HepG2 (cell line): Measurements from ENCODE around the gene RPLP1. TPM values are rescaled to one million over a fixed set of nuclear protein-coding genes. Genes with fewer than 3 reads are reported as not detected.

Experiments used
- AHR ChIP-seq: IDR thresholded peaks from 2 replicates; pipeline ENCODE4 v1.6.1; 2018; ENCODE audit warnings: missing genetic modification reagents, missing compliant biosample characterization
- ARID4A ChIP-seq: sonication (generic); formaldehyde crosslinking; IDR thresholded peaks from 2 replicates; pipeline ENCODE4 v1.5.0; 2020; ENCODE audit warnings: mild to moderate bottlenecking, missing genetic modification reagents, borderline replicate concordance
- ETV6 ChIP-seq: sonication (generic); formaldehyde crosslinking; conservative IDR thresholded peaks from 2 replicates; pipeline ENCODE4 v1.4.0; 2020; ENCODE audit warnings: missing genetic modification reagents
- FIP1L1 ChIP-seq: fragments of 200-400 bp; formaldehyde crosslinking; IDR thresholded peaks from 2 replicates; pipeline ENCODE4 v1.6.1; 2018; ENCODE audit warnings: low read depth, mild to moderate bottlenecking, low read length, moderate library complexity, borderline replicate concordance; ENCODE audit not compliant: insufficient read depth
- NRL ChIP-seq: sonication (generic); formaldehyde crosslinking; IDR thresholded peaks from 2 replicates; pipeline ENCODE4 v1.5.0; 2020; ENCODE audit warnings: missing genetic modification reagents, mild to moderate bottlenecking, moderate library complexity, borderline replicate concordance
- SOX13 ChIP-seq, 3 experiments: fragments of 450-650 bp in 1 of 3; sonication (generic) in 1 of 3; formaldehyde crosslinking in 1 of 3; IDR thresholded peaks in 2 of 3; conservative IDR thresholded peaks in 1 of 3; 2 replicates each; pipeline versions ENCODE4 v1.5.0 to v1.6.1; 2016 to 2020; ENCODE audit warnings: antibody characterized with exemption in 1 of 3, mild to moderate bottlenecking in 1 of 3, missing compliant biosample characterization in 1 of 3, missing genetic modification reagents in 1 of 3, moderate library complexity in 1 of 3
- TBX3 ChIP-seq: fragments of 450-650 bp; IDR thresholded peaks from 2 replicates; pipeline ENCODE4 v1.6.1; 2017; ENCODE audit warnings: antibody characterized with exemption, mild to moderate bottlenecking, inconsistent platforms, borderline replicate concordance
- TFAP4 ChIP-seq: sonication (generic); IDR thresholded peaks from 2 replicates; pipeline ENCODE4 v1.6.1; 2016; ENCODE audit warnings: low read depth, borderline replicate concordance
- THYN1 ChIP-seq: sonication (generic); formaldehyde crosslinking; IDR thresholded peaks from 2 replicates; pipeline ENCODE4 v1.8.1; 2023; ENCODE audit warnings: low read depth, mild to moderate bottlenecking, moderate library complexity, missing genetic modification reagents, borderline replicate concordance
- ZBTB7A ChIP-seq: sonication (generic); formaldehyde crosslinking; IDR thresholded peaks from 2 replicates; pipeline ENCODE4 v1.8.0; 2022; ENCODE audit warnings: mild to moderate bottlenecking, missing genetic modification reagents
- ZGPAT ChIP-seq: IDR thresholded peaks from 2 replicates; pipeline ENCODE4 v1.6.1; 2016; ENCODE audit warnings: mild to moderate bottlenecking
- ZNF432 ChIP-seq: sonication (generic); formaldehyde crosslinking; IDR thresholded peaks from 2 replicates; pipeline ENCODE4 v1.5.0; 2020; ENCODE audit warnings: missing genetic modification reagents, mild to moderate bottlenecking, borderline replicate concordance
- ZNF674 ChIP-seq: sonication (generic); formaldehyde crosslinking; IDR thresholded peaks from 2 replicates; pipeline ENCODE4 v1.5.0; 2020; ENCODE audit warnings: low read depth, mild to moderate bottlenecking, missing genetic modification reagents
- ZNF704 ChIP-seq: sonication (generic); formaldehyde crosslinking; IDR thresholded peaks from 2 replicates; pipeline ENCODE4 v1.8.1; 2023; ENCODE audit warnings: mild to moderate bottlenecking, inconsistent platforms, moderate library complexity, missing genetic modification reagents, borderline replicate concordance
- ZNF720 ChIP-seq: sonication (generic); formaldehyde crosslinking; IDR thresholded peaks from 2 replicates; pipeline ENCODE4 v1.4.0; 2020; ENCODE audit warnings: missing genetic modification reagents
- ZNF737 ChIP-seq: sonication (generic); formaldehyde crosslinking; IDR thresholded peaks from 2 replicates; pipeline ENCODE4 v1.5.0; 2020; ENCODE audit warnings: missing genetic modification reagents, mild to moderate bottlenecking, borderline replicate concordance
- ZNF75D ChIP-seq: sonication (generic); formaldehyde crosslinking; IDR thresholded peaks from 2 replicates; pipeline ENCODE4 v1.8.1; 2023; ENCODE audit warnings: missing genetic modification reagents, mild to moderate bottlenecking, borderline replicate concordance
- polyA plus RNA-seq, 8 experiments: library from polyadenylated mRNA; depleted of rRNA in 3 of 8; stranded (reverse) in 7 of 8; unstranded in 1 of 8; fragments of >200 nt; fragmentation: Illumina TruSeq in 4 of 8; extraction: Trizol in 4 of 8; gene quantifications; 2 replicates each; pipeline versions ENCODE4 v1.2.1 to v1.2.3, GENCODE V29; 2011 to 2016; ENCODE audit warnings: low read depth in 4 of 8, missing spikeins in 1 of 8, mixed read lengths in 1 of 8; ENCODE audit not compliant: insufficient read depth in 1 of 8
- total RNA-seq, 5 experiments: library from RNA; depleted of rRNA; stranded (reverse); fragments of >200 nt; fragmentation: Illumina TruSeq; extraction: Trizol; gene quantifications; 2 replicates each; pipeline ENCODE4 v1.2.3, GENCODE V29; 2016; ENCODE audit warnings: low read depth in 1 of 5

RPLP1 gene
- total and polyA plus RNA-seq, 2 of the 13 experiments (the other 11 are each of a cell fraction or from before 2014, with no cell fraction given) = 817 to 929 TPM

- no peak; the same call in 1 of the 2 replicates for TF ChIP-seq ZNF432 (CRISPR knock-in tag)
- TF ChIP-seq TFAP4 = no peak
- no peak for TF ChIP-seq ZNF704 (CRISPR knock-in tag)
- no peak; the same call in 1 of the 2 replicates for TF ChIP-seq THYN1 (CRISPR knock-in tag)
- no peak for TF ChIP-seq ZNF674 (CRISPR knock-in tag)
- no peak for TF ChIP-seq NRL (CRISPR knock-in tag)
- TF ChIP-seq TBX3 = no peak
- no peak for TF ChIP-seq ARID4A (CRISPR knock-in tag)
- TF ChIP-seq ZNF720 (CRISPR knock-in tag) = no peak
- TF ChIP-seq ZGPAT (CRISPR knock-in tag) = no peak
- 0 out of 2 replicates have a peak, but pooled peaks have one; percentile 17 for TF ChIP-seq ZNF737 (CRISPR knock-in tag)
- no peak; the same call in 1 of the 2 replicates for TF ChIP-seq ZBTB7A (CRISPR knock-in tag)
- TF ChIP-seq ZNF75D (CRISPR knock-in tag) = no peak
- TF ChIP-seq AHR (CRISPR knock-in tag) = no peak
- TF ChIP-seq SOX13 (IDR thresholded peaks at IDR 0.05) = no peak
- TF ChIP-seq SOX13 (CRISPR knock-in tag; conservative IDR thresholded peaks at IDR 0.05 in 1 of 2, IDR thresholded peaks at IDR 0.05 in 1 of 2) = no peak; a peak in 1 of 4 replicates
- TF ChIP-seq FIP1L1 = no peak
- no peak for TF ChIP-seq ETV6 (CRISPR knock-in tag)
These were observed 497 bp upstream of the RPLP1 start (continued) for GRCh38 chr15:69451951-69452691.
